Measurements from ENCODE around the gene RYR1. TPM values are rescaled to one million over a fixed set of nuclear protein-coding genes. Genes with fewer than 3 reads are reported as not detected.

Gene RYR1
- total RNA-seq, 1 donor from 2014 or later, result 0.03 TPM

DNA sequence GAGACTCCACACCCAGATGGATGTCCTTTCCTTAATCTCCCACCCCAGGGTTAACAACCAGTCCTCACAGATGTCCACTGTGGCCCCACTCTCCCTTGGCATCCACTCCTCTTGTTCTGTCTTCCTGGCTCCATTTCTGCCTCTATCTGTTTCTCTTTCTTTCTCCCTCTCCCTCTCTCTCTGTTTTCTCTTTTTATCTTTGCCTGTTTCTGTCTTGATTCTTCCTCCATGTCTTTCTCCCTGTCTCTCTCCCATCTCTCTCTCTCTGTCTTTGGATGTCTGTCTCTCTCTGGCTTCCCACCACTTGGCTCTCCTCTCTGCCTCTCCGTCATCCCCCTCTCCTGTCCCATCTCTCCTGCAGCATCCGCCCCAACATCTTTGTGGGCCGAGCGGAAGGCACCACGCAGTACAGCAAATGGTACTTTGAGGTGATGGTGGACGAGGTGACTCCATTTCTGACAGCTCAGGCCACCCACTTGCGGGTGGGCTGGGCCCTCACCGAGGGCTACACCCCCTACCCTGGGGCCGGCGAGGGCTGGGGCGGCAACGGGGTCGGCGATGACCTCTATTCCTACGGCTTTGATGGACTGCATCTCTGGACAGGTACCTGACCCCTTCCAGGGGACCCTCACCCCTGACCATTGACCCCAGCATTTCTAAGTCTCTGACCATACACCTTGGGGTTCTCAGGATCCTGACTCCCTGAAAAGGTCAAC, 24.4 kb downstream of the RYR1 start:
- Mint-ChIP-seq H3K27me3 (ENCODE audit: unreplicated experiment) (no peaks in the 10 kb centered on the region), H3K9me3 (ENCODE audit: unreplicated experiment) (peaks cover 10% of the 10 kb centered on the region), H3K36me3 (ENCODE audit: unreplicated experiment) (no peaks in the 10 kb centered on the region), H3K27ac (ENCODE audit: unreplicated experiment) (no peak overlapping the region), H3K4me1 (ENCODE audit: unreplicated experiment) (no peaks in the 10 kb centered on the region), H3K4me3 (ENCODE audit: unreplicated experiment) (no peak overlapping the region)
- DNase-seq (ENCODE audit: extremely low spot score, unreplicated experiment), result no peak
- TF ChIP-seq, protein P1, sequence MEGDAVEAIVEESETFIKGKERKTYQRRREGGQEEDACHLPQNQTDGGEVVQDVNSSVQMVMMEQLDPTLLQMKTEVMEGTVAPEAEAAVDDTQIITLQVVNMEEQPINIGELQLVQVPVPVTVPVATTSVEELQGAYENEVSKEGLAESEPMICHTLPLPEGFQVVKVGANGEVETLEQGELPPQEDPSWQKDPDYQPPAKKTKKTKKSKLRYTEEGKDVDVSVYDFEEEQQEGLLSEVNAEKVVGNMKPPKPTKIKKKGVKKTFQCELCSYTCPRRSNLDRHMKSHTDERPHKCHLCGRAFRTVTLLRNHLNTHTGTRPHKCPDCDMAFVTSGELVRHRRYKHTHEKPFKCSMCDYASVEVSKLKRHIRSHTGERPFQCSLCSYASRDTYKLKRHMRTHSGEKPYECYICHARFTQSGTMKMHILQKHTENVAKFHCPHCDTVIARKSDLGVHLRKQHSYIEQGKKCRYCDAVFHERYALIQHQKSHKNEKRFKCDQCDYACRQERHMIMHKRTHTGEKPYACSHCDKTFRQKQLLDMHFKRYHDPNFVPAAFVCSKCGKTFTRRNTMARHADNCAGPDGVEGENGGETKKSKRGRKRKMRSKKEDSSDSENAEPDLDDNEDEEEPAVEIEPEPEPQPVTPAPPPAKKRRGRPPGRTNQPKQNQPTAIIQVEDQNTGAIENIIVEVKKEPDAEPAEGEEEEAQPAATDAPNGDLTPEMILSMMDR (IDR thresholded peaks at IDR 0.05), result no peak

DNA sequence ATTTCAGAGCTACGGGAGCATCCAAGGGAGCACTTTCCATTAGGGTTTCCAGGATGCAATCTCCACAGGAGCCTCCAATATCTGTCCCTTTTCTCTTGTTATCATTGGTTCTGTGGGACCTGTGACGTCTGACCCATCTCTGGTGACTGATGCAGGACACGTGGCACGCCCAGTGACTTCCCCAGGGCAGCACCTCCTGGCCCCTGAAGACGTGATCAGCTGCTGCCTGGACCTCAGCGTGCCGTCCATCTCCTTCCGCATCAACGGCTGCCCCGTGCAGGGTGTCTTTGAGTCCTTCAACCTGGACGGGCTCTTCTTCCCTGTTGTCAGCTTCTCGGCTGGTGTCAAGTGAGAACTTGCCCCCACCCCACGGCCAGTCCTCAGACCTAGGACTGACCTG, 25.5 kb downstream of the RYR1 start:
- no peak overlapping the region for H3K27ac Mint-ChIP-seq (ENCODE audit: unreplicated experiment)
- H3K4me1 Mint-ChIP-seq (ENCODE audit: unreplicated experiment), result no peaks in the 10 kb centered on the region
- H3K4me3 Mint-ChIP-seq (ENCODE audit: unreplicated experiment), result no peak overlapping the region
- H3K36me3 Mint-ChIP-seq (ENCODE audit: unreplicated experiment), result no peaks in the 10 kb centered on the region
- no peak for DNase-seq (ENCODE audit: extremely low spot score, unreplicated experiment)
- peaks cover 10% of the 10 kb centered on the region for H3K9me3 Mint-ChIP-seq (ENCODE audit: unreplicated experiment)
- no peaks in the 10 kb centered on the region for H3K27me3 Mint-ChIP-seq (ENCODE audit: unreplicated experiment)
- TF ChIP-seq, protein P1 (IDR thresholded peaks at IDR 0.05), result no peak

DNA sequence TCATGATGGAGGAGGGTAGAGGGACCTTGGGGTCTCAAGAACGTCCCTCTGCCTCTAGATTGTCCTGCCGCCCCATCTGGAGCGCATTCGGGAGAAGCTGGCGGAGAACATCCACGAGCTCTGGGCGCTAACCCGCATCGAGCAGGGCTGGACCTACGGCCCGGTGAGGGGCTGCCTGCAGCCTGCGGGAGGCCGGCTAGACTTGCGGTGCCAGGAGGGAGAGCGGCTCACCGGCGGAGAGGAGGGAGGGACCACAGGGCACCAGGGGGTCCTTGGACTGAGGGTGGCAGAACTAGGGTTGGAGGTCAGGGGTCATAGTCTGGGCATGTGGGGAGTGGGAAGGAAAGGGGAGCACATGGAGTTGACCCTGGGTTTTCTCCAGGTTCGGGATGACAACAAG, 29.9 kb downstream of the RYR1 start:
- Mint-ChIP-seq H3K9me3 (ENCODE audit: unreplicated experiment) (peaks cover 10% of the 10 kb centered on the region), H3K36me3 (ENCODE audit: unreplicated experiment) (no peaks in the 10 kb centered on the region)
- TF ChIP-seq, protein P1 (IDR thresholded peaks at IDR 0.05), result no peak

DNA sequence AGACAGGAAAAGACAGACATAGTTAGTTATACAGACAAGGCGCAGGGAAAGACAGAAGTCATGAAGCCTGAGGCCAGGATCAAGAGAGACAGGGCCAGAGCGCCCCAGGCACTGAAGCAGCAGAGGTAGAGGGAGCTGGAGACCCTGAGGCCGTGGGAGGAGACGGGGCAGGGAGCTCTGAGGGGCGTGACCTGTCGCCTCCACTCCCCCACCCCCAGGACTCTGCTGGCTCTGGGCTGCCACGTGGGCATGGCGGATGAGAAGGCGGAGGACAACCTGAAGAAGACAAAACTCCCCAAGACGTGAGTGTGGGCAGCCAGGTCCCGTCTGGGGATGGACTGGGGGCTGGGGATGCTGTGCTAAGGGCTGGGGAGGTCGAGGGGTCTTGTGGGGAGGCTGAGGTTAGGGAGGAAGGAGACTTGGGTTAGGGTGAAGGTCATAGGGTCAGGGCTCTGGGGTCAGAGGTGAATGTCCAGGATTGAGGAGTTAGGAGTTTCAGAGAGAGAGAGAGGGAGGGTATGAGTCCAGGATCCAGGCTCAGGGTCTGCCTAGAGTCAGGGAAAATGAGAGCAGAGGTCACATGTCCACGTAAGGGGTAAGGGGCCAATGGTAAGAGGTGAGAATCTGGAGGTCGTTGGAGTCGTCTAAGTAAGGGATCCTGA, 31.1 kb downstream of the RYR1 start:
- TF ChIP-seq, protein P1 (IDR thresholded peaks at IDR 0.05), result no peak
- H3K27me3 Mint-ChIP-seq (ENCODE audit: unreplicated experiment), result no peaks in the 10 kb centered on the region
- H3K4me1 Mint-ChIP-seq (ENCODE audit: unreplicated experiment), result no peaks in the 10 kb centered on the region
- H3K27ac Mint-ChIP-seq (ENCODE audit: unreplicated experiment), result no peak overlapping the region
- DNase-seq (ENCODE audit: extremely low spot score, unreplicated experiment), result no peak
- peaks cover 9% of the 10 kb centered on the region for H3K9me3 Mint-ChIP-seq (ENCODE audit: unreplicated experiment)
- no peaks in the 10 kb centered on the region for H3K36me3 Mint-ChIP-seq (ENCODE audit: unreplicated experiment)
- H3K4me3 Mint-ChIP-seq (ENCODE audit: unreplicated experiment), result no peak overlapping the region

More for the DNA sequence above, 29.9 kb downstream of the RYR1 start:
- Mint-ChIP-seq H3K27ac (ENCODE audit: unreplicated experiment) (no peak overlapping the region), H3K27me3 (ENCODE audit: unreplicated experiment) (no peaks in the 10 kb centered on the region), H3K4me3 (ENCODE audit: unreplicated experiment) (no peak overlapping the region), H3K4me1 (ENCODE audit: unreplicated experiment) (no peaks in the 10 kb centered on the region)
- no peak for DNase-seq (ENCODE audit: extremely low spot score, unreplicated experiment)

DNA sequence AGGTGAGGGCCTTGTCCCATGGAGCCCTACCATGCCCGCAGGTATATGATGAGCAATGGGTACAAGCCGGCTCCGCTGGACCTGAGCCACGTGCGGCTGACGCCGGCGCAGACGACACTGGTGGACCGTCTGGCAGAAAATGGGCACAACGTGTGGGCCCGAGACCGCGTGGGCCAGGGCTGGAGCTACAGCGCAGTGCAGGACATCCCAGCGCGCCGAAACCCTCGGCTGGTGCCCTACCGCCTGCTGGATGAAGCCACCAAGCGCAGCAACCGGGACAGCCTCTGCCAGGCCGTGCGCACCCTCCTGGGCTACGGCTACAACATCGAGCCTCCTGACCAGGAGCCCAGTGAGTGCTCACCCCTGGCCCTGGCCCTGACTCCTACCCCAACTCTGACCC, 32.6 kb downstream of the RYR1 start:
- peaks cover 5% of the 10 kb centered on the region for H3K27me3 Mint-ChIP-seq (ENCODE audit: unreplicated experiment)
- no peaks in the 10 kb centered on the region for H3K36me3 Mint-ChIP-seq (ENCODE audit: unreplicated experiment)
- H3K4me1 Mint-ChIP-seq (ENCODE audit: unreplicated experiment), result no peaks in the 10 kb centered on the region
- H3K27ac Mint-ChIP-seq (ENCODE audit: unreplicated experiment), result no peak overlapping the region
- no peak for DNase-seq (ENCODE audit: extremely low spot score, unreplicated experiment)
- H3K9me3 Mint-ChIP-seq (ENCODE audit: unreplicated experiment), result no peaks in the 10 kb centered on the region
- no peak overlapping the region for H3K4me3 Mint-ChIP-seq (ENCODE audit: unreplicated experiment)
- TF ChIP-seq, protein P1 (IDR thresholded peaks at IDR 0.05), result no peak
